NK-92 (cell line): Measurements from ENCODE around the gene COBL.

Experiments
- DNase-seq: peaks from one replicate; lab custom pipeline; 2025; ENCODE audit not compliant: unreplicated experiment; lab: John Stamatoyannopoulos, UW

COBL gene

GRCh38 chr7:50974240-50974639 is 342.4 kb downstream of the COBL start:
- DNase-seq: no peak

GRCh38 chr7:50973814-50974213 is 342.8 kb downstream of the COBL start:
- DNase-seq: no peak

DNA sequence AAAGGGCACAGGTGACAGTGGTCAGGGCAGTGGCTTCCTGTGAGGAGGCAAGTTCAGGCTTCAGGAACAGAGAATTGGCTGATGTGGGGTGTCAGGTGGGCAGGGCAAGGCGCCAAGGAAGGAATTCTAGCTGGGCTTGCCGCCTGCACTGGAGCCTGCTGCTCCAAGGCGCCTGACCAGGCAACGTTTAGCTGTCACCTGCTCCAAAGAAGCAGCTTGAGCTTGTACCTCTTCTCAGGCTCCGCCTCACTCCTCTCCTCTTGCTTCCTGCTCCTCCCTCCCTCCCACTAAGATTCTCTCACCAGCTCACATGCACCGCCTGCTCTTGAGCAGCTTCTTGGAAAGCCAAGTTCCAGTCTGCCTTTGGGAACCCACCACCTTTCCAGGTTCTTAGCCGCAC is 346.5 kb downstream of the COBL start:
- no peak for DNase-seq
